ENCODE results near the gene TIAM2.

The TIAM2 gene

DNA sequence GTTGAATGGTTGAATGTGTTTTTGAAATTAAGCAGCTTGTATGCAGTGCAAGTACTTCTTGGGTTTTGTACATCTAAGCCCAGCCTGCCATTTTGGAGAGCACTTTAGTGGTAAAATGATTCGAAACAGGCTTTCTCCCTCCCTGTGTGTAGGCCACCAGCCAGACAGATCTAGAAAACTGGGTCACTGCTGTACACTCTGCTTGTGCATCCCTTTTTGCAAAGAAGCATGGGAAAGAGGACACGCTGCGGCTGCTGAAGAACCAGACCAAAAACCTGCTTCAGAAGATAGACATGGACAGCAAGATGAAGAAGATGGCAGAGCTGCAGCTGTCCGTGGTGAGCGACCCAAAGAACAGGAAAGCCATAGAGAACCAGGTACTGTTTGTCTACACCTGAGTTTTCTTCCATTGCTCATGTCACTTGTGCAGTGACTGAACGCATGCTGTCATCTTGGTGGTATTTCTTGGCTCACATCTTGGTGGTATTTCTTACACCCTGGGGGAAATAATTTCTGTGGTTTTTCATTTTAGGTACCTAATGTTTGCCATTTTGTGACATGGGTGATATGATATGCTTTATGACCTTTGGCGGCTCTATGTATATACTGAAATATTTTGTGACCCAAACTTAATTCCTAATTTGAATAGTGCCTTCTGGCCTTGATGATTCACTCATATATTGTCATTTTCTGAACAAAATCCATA lies 153.0 kb downstream of the TIAM2 start:
- POLR2A ChIA-PET, result no interaction called here
- TF ChIP-seq, protein P1, sequence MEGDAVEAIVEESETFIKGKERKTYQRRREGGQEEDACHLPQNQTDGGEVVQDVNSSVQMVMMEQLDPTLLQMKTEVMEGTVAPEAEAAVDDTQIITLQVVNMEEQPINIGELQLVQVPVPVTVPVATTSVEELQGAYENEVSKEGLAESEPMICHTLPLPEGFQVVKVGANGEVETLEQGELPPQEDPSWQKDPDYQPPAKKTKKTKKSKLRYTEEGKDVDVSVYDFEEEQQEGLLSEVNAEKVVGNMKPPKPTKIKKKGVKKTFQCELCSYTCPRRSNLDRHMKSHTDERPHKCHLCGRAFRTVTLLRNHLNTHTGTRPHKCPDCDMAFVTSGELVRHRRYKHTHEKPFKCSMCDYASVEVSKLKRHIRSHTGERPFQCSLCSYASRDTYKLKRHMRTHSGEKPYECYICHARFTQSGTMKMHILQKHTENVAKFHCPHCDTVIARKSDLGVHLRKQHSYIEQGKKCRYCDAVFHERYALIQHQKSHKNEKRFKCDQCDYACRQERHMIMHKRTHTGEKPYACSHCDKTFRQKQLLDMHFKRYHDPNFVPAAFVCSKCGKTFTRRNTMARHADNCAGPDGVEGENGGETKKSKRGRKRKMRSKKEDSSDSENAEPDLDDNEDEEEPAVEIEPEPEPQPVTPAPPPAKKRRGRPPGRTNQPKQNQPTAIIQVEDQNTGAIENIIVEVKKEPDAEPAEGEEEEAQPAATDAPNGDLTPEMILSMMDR (IDR thresholded peaks at IDR 0.05; ENCODE audit: insufficient read depth, low read length, missing control alignments), result no peak
- no peak overlapping the region for H3K4me3 ChIP-seq (ENCODE audit: low read depth, low read length)
- CTCF ChIA-PET, result no interaction called here
- no peak for DNase-seq (ENCODE audit: low read depth, low spot score)

DNA sequence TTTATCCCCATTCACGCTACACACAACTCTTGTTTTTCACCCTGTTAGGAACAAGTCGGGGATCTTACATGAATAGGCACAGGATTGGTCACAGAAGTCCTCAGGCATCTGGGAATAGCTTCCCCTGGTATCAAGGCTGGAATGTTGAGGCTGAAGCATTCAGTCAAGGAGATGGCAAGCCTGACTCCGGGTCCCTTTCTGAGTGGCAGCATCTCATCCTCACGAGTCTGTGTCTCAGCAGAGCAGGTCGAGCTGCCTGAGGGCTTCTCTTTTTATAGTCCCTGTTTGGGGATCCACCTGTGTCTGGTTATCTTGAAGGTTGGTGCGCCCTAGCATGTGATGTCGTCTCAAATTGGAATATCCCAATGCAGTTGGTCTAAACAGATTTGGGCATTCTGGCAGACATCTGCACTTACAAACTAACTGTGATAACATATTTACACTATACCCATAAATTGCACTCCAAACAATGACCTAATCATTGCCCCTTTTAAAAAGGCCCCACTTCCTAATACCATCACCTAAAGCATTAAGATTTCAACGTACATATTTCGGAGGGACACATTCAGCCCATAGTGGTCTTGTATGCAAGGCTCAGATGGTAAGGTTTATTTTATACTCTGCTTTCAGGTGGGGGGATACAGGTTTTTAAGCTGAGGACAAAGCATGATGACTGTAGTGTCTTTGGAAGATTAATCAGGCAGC lies 156.0 kb downstream of the TIAM2 start:
- no peak for DNase-seq (ENCODE audit: low read depth, low spot score)
- CTCF ChIA-PET, result no interaction called here
- TF ChIP-seq, protein P1 (IDR thresholded peaks at IDR 0.05; ENCODE audit: insufficient read depth, low read length, missing control alignments), result no peak
- POLR2A ChIA-PET, result no interaction called here
- no peak overlapping the region for H3K4me3 ChIP-seq (ENCODE audit: low read depth, low read length)

DNA sequence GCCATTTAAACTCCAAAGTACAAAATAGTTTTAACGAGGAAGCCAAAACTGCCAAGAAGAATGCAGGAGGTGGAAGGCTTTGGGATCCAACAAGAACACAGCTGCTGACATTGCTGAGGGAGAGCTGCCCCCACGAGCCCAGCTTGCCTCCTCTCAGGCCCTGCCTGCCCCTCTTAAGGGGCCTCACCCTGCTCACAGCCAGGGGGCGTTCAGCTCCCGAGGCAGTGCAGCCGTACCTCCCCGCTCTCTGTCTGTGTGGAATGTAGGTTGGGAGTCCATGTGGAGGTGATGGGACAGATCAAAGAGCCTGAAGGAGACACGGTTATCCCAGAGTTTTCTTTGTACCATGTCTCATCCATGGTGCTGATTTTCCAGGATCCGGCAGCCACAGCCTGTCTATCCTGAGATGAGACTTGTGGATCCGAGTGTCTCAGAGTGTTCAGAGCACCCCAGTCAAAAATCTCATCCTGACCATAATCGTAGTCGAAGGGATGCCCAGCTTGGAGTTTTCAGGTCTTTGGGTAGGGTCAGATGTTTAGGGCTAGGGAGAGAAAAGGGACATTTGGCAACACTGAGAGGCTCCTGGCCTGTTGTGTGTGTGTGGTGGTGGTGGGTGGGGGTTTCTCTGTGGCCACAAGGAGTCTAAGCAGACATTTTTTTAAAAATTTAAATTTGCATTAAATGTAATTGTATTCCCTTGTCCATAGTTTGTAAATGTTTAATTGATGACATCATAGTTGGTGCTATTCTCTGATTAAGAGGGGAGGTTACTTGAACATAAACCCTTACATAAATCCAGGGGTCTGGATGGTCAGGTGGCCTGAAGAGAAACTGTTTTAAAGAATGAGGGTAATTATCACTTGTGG lies 157.3 kb downstream of the TIAM2 start:
- DNase-seq (ENCODE audit: low read depth, low spot score), result no peak
- ChIA-PET CTCF (interaction anchor here (1.5 kb wide), 1 partner anchor 222 kb away, joined by 6 read pairs; no protein-coding TSS in a partner anchor), POLR2A (no interaction called here)
- TF ChIP-seq, protein P1 (IDR thresholded peaks at IDR 0.05; ENCODE audit: insufficient read depth, low read length, missing control alignments), result peak; percentile 24
- H3K4me3 ChIP-seq (ENCODE audit: low read depth, low read length), result no peak overlapping the region

DNA sequence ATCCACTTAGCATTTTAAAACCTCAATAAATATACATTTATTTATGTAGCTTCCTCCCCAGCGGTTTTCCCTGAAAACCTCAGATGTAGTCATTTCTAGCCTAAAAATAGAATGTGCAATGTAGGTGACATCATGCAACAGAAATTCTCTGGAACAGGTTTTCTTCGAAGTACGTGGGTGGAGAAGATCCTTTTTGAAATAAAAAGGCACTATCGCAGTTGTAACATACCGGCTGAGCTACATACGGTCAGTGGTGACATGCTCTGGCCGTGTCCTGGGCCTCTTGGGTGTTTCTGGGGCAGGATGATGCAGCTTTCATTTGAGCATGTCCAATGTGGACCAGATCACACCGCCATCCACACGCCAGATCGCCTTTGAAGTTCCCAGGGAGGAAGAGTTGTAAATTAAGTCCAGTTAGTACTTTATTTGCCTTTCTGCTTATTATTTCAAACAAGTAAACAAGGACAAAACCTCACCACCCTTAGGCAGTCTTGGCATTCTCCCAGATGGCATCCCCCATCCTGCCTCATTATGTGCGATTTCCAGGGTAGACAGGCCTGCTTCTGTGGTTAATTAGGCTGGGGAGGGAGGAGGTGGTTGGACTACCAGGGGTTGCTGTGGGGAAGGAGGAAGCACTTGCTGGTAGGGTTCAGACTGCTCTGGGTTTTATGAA lies 159.2 kb downstream of the TIAM2 start:
- ChIA-PET POLR2A (interaction anchor here (0.6 to 0.8 kb wide), 2 partner anchors 104 to 327 kb away, joined by 3 read pairs; no protein-coding TSS in a partner anchor), CTCF (interaction anchor here (0.5 to 1.5 kb wide), 8 partner anchors 9 to 479 kb away, joined by 3 to 7 read pairs (median 3); no protein-coding TSS in a partner anchor)
- TF ChIP-seq, protein P1 (IDR thresholded peaks at IDR 0.05; ENCODE audit: insufficient read depth, low read length, missing control alignments), result no peak
- DNase-seq (ENCODE audit: low read depth, low spot score), result peak; percentile 68
- no peak overlapping the region for H3K4me3 ChIP-seq (ENCODE audit: low read depth, low read length)

DNA sequence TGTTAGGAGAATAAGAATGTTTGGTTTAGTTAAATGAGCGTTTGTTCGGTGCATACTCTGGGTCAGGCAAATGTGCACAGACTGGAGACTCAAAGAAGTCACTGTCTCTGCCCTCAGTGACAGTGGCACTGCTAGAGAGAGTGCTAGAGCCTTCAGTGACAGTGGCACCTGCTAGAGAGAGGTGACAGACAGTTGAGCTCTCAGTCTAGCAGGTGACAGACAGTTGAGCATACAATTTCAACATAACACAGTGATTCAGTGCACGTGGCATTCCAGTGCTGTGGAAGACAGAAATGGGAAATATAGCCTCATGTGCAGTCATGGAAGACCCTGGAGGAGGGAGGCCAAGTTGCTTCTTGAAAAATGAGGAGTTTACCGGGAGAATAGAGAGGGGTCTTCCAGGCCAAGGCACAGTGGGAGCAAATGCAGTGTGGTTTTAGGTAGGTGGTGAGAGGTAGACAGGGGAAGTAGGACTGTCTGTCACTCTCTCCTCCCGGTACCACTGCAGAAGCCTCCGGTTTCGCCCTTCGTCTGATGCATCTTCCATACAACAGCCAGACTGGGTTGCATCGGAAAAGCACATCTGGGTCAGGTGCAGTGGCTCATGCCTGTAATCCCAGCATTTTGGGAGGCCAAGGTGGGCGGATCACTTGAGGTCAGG lies 160.8 kb downstream of the TIAM2 start:
- DNase-seq (ENCODE audit: low read depth, low spot score), result no peak
- H3K4me3 ChIP-seq (ENCODE audit: low read depth, low read length), result no peak overlapping the region
- POLR2A ChIA-PET, result no interaction called here
- CTCF ChIA-PET, result interaction anchor here (1.5 kb wide), 1 partner anchor 15 kb away, joined by 4 read pairs; no protein-coding TSS in a partner anchor
- TF ChIP-seq, protein P1 (IDR thresholded peaks at IDR 0.05; ENCODE audit: insufficient read depth, low read length, missing control alignments), result no peak

Data from AG04449 (cell line).